DMS79 treated with DMSO at 0.1 percent for 48 hours (cell line): ENCODE results near the gene WASF2.
"Not testable (repeated sequence)": the region's sequence is repeated elsewhere in the genome, so short reads cannot be mapped to it uniquely, and the experiment has no call there.

ENCODE experiments used
- DNase-seq: peaks from one replicate; lab custom pipeline; 2025; lab: John Stamatoyannopoulos, UW

WASF2 gene

GRCh38 chr1:27496604-27497155, 6.7 kb upstream of the WASF2 start:
- DNase-seq, result peak; percentile 80

GRCh38 chr1:27492796-27493195, 2.8 kb upstream of the WASF2 start:
- no peak for DNase-seq

GRCh38 chr1:27491748-27492700, 2.1 kb upstream of the WASF2 start:
- DNase-seq, result no peak

- DNase-seq, result peak; percentile 33
These were observed 430 bp downstream of the WASF2 start for GRCh38 chr1:27489501-27489972.

- DNase-seq, result no peak
These were observed 1.7 kb downstream of the WASF2 start for GRCh38 chr1:27487966-27488884.

- no peak for DNase-seq
These were observed 4.6 kb downstream of the WASF2 start for GRCh38 chr1:27485363-27485762.

- DNase-seq, result no peak
These were observed 6.3 kb downstream of the WASF2 start for GRCh38 chr1:27483659-27484058.

- DNase-seq, result no peak
These were observed 7.9 kb downstream of the WASF2 start for GRCh38 chr1:27481994-27482620.

GRCh38 chr1:27478098-27478497, 11.9 kb downstream of the WASF2 start:
- no peak for DNase-seq

GRCh38 chr1:27476237-27476636, 13.7 kb downstream of the WASF2 start:
- no peak for DNase-seq

- DNase-seq, result no peak
These were observed 14.2 kb downstream of the WASF2 start for GRCh38 chr1:27475720-27476119.

GRCh38 chr1:27473755-27474154, 16.2 kb downstream of the WASF2 start:
- DNase-seq, result no peak

- not testable (repeated sequence) for DNase-seq
These were observed 17.9 kb downstream of the WASF2 start for GRCh38 chr1:27472098-27472497.

- no peak for DNase-seq
These were observed 18.5 kb downstream of the WASF2 start for GRCh38 chr1:27471477-27471876.

- DNase-seq, result no peak
These were observed 20.6 kb downstream of the WASF2 start for GRCh38 chr1:27469334-27469733.

- DNase-seq, result not testable (repeated sequence)
These were observed 21.6 kb downstream of the WASF2 start for GRCh38 chr1:27468378-27468777.

- no peak for DNase-seq
These were observed 24.9 kb downstream of the WASF2 start for GRCh38 chr1:27464926-27465647.

- not testable (repeated sequence) for DNase-seq
These were observed 26.1 kb downstream of the WASF2 start for GRCh38 chr1:27463916-27464315.

- DNase-seq, result not testable (repeated sequence)
These were observed 31.4 kb downstream of the WASF2 start for GRCh38 chr1:27458521-27458920.

GRCh38 chr1:27455139-27455811, 34.7 kb downstream of the WASF2 start:
- DNase-seq, result no peak
